Measurements from ENCODE around the gene EVI5.
"Not testable (repeated sequence)": the region's sequence is repeated elsewhere in the genome, so short reads cannot be mapped to it uniquely, and the experiment has no call there.

Gene EVI5

DNA sequence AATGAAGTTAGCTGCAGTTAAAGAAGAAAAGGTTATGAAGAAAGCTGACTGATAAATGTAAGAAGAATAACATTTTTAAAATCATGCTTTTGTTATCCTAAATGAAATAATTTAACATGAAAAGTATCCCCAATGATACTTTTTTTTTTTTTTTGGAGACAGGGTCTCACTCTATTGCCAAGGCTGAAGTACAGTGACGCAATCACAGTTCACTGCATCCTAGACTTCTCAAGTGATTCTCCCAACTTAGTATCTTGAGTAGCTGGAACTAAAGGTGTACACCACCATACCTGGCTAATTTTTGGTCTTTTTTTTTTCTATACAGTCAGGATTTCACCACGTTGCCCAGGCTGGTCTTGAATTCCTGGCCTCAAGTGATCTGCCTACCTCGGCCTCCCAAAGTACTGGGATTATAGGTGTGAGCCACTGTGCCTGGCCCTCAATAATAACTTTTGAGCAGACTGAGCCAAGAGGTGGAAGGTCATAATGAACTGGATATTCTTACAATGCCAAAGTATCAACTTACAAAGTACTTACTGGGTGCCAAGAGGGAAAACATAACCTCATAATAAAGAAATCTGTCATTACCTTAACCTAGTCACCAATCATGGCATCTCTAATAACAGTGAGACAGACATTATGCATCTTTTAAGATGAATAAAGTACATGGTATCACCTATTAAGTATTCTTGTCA is 94.5 kb downstream of the EVI5 start:
- DNase-seq (ENCODE audit: low read depth), result no peak

DNA sequence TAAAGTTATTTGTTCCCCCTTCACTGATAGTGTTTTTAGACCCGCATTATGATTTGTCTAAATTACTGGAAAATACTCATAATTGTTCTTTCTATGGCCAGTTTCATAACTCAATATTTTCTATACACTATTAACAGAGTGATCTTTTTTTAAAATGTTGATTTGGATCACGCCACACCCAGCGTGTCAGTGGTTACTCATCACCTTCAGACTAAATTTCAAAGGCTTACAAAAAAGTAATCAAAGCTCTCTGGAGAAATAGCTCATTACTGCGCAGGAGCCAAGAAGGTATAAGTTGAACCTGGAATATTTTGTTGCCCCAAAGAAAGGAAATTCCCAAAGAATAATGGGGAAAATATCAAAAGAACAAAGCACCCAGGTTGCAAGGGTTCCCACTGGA is 104.9 kb downstream of the EVI5 start:
- no peak for DNase-seq (ENCODE audit: low read depth)

DNA sequence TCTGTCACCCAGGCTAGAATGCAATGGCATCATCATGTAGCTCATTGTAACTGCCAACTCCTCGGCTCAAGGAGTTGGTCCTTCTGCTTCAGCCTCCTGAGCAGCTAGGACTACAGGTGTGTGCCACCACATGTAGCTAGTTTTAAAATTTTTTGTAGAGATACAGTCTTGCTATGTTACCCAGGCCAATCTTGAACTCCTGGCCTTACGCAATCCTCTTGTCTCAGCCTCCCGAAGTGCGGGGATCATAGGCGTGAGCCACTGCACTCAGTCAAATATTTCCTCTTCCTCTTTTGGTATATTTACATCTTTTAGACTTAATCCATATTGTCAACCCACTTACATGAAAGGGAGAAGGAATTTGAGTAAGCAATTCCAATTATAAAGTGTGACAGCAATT is 121.1 kb downstream of the EVI5 start:
- DNase-seq (ENCODE audit: low read depth), result no peak

GRCh38 chr1:92662048-92662447 is 122.9 kb downstream of the EVI5 start:
- no peak for DNase-seq (ENCODE audit: low read depth)

DNA sequence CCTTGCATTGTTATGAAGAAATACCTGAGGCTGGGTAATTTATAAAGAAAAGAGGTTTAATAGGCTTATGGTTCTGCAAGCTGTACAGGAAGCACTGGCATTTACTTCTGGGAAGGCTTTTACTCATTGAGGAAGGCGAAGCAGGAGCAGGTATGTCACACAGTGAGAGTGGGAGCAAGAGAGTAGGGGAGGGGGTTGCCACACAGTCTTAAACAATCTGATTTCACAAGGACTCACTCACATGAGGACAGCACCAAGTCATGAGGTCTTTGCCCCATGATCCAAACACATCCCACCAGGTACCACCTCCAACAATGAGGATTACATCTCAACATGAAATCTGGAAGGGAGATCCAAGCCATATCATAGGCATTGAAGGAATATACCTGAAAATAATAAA is 127.2 kb downstream of the EVI5 start:
- DNase-seq (ENCODE audit: low read depth), result no peak

DNA sequence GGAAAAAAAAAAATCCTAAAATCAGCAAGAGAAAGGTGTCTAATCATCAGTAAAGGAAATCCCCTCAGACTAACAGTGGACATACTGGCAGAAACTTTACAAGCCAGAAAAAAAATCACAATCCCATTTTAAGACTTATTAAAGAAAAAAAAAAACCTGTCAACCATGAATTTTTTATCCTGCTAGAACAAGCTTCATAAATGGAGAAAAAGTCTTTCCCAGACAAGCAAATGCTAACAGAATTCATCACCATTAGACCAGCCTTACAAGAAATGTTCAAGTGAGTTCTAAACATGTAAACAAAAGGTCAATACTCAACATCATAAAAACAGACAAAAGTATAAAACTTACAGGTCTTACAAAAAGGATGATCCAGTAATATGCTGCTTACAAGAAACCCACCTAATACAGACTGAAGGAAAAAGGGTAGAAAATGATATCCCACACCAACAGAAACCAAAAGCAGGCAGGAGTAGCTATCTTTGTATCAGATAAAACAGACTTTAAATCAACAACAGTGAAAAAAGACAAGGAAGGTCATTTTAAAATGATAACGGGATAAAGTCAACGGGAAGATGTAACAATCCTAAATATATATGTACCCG is 129.6 kb downstream of the EVI5 start:
- DNase-seq (ENCODE audit: low read depth), result no peak

DNA sequence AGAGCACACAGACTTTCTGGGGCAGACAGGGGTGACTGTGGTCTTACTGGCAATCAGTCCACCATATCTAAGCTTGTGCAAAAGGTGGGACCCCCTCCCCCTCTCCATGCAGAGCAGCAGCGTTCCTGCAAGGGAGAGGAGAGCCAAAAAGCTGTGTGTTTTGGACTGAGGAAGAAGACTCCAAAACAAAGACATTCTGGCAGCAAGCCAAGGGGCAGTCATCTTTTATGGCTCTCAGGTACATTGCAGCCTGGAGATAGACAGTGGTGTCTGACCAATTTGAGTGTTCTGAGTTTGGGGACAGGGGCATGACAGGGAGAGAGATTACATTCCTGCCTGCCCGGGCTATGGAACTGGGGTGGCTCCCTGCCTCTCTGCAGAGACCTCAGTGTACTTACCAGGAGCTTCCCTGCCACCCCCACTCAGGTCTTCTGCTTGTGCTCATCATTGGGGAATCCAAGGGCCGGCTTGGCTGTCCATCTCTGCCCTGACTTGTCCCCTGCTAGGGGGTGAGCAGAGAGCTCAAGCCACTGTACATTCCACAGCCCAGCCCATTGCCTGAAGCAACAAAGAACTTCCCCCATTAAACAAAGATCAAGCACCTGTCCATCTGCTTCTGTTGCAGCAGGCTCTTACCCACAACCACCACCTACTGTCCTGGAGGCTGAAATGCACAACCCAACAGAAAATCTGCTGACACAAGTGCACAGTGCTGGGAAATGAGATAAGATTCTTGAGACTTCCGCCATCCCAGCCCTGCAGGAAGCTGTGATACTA is 131.1 kb downstream of the EVI5 start:
- no peak for DNase-seq (ENCODE audit: low read depth)

DNA sequence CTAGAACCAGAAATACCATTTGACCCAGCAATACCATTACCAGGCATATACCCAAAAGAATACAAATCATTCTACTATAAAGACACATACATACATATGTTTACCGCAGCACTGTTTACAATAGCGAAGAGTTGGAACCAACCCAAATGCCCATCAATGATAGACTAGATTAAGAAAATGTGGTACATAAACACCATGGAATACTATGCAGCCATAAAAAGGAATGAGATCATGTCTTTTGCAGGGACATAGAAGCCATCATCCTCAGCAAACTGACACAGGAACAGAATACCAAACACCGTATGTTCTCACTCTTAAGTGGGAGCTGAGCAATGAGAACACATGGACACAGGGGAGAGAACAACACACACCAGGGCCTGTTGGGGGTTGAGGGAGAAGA is 144.2 kb downstream of the EVI5 start:
- not testable (repeated sequence) for DNase-seq (ENCODE audit: low read depth)

DNA sequence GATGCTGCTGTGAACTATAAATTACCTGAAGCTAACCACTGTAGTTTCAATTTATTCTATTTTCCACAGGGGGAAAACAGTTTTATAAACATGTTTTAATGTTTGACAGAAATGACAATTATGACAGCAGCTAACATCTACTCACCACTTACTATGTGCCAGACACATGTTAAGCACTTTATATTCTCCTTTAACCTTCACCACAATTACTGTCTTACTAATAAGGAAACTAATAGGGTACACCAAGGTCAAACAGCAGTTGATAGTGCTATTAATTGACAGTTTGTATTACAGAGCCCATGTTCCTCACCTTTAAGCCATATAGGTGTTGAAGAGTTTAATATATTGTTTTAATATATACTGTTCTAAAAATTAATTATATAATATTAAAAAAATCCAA is 146.4 kb downstream of the EVI5 start:
- DNase-seq (ENCODE audit: low read depth), result no peak

- DNase-seq (ENCODE audit: low read depth), result not testable (repeated sequence)
These were observed 149.7 kb downstream of the EVI5 start for GRCh38 chr1:92635203-92635602.

DNA sequence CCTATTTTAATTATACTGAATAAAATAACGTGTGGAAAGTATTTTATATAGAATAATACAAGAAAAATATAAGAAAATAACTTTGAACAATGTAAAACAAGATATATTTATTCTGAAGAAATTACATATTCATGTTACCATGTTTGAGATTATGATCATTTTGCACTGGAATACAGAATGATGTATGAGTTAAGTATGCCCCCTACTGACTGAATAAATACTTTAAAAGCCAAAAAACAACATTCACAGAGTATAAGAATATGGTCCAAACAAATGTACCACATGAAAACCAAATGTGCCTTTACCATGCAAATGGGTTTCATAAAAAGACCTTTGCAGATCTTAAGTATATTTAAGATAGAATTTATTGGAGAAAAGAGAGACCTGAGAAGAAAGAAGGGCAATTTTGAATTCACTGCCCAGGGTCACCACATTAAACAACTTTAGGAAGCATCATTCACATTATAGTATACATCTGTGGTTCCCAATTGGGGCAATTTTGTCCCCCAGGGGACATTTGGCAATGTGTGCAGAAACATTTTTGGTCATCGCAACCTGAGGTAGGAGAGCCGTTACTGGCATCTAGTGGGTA is 161.6 kb downstream of the EVI5 start:
- DNase-seq (ENCODE audit: low read depth), result no peak

- no peak for DNase-seq (ENCODE audit: low read depth)
These were observed 165.3 kb downstream of the EVI5 start for GRCh38 chr1:92619466-92620189.

GRCh38 chr1:92601044-92601443 is 183.9 kb downstream of the EVI5 start:
- no peak for DNase-seq (ENCODE audit: low read depth)

DNA sequence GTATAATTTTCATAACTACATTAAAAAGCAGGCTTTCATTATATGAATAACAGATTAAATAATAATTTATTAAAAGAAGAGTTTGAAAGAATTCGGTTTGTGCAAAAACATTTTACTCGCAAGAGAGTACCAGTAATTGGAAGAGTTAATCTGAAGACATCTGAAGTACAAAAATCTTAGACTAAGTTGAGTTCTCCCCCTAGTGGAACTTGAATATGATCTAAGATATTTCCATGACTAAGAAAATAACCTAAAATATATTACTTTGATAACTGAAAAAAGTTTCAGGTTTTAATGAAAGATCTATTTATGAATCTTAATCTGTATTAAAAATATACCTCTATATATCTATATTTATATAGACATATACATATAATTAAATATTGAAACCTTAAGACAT is 185.7 kb downstream of the EVI5 start:
- DNase-seq (ENCODE audit: low read depth), result no peak

DNA sequence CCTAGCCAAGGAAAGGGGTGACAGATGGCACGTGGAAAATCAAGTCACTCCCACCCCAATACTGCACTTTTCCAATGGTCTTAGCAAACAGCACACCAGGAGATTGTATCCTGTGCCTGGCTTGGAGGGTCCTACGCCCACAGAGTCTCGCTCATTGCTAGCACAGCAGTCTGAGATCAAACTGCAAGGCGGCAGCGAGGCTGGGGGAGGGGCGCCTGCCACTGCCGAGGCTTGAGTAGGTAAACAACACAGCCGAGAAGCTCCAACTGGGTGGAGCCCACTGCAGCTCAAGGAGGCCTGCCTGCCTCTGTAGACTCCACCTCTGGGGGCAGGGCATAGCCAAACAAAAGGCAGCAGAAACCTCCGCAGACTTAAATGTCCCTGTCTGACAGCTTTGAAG is 195.5 kb downstream of the EVI5 start:
- not testable (repeated sequence) for DNase-seq (ENCODE audit: low read depth)

DNA sequence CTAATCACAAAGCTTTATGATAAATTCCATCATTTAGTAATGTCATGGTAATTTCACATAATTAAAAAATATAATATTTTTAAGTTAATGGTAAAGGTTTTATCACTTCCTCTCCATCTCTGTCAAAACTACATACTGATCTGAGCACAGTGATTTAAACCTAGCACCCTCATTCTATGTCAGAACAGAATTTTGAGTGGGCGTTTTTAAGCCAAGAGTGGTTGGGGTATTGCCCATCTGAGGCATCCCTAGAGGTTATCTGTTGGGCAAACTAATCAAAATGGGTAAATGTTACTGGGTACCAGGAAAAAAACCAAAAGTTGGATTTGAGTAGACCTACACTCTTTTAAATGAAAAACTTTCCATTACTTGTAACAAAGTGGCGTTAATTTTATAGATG is 197.5 kb downstream of the EVI5 start:
- no peak for DNase-seq (ENCODE audit: low read depth)

GRCh38 chr1:92585831-92586230 is 199.1 kb downstream of the EVI5 start:
- DNase-seq (ENCODE audit: low read depth), result no peak

GRCh38 chr1:92584810-92585209 is 200.1 kb downstream of the EVI5 start:
- DNase-seq (ENCODE audit: low read depth), result not testable (repeated sequence)

DNA sequence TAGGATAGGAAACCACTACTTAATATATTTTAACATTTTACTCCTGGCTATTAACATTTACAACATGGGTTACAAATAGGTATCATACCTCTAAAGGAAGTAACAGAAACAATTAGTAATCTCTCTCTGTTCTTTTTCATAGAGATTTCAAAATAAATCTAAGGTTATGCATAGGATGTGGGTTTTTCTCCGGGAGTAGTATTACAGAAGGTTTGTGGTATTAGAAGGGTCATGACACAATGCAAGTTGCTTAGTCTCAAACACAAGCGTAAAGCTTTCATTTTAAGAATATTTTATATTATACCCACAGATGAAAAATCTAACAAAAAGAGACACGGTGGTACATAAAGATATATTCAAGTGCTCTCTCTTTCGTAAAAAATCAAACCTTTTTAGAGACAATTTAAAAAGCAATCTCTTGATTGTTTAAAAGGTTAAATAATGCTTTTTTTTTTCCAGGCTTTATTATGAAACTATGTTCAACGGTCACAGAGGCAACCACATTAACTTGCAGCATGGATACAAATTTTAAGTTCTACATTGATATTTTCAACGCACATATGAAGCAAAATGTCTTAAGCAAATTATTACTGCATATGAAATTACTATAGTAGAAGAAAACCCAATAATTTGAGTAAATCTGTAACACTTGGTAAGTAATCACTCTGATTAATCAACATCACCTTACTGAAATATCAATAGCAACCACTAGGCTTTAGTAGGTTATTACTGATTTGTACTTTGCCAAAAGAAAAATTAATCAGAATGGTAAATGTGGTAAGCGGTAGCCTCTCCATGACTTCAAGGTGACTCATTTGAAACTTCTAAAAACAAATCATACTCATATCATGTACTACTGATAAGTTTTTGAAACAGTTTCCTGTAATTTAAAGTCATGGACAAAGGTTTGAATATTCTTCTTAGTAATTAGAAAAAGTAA is 200.8 kb downstream of the EVI5 start:
- no peak for DNase-seq (ENCODE audit: low read depth)

GRCh38 chr1:92577261-92577895 is 207.5 kb downstream of the EVI5 start:
- DNase-seq (ENCODE audit: low read depth), result no peak

GRCh38 chr1:92575123-92575522 is 209.8 kb downstream of the EVI5 start:
- no peak for DNase-seq (ENCODE audit: low read depth)
